GM19468 (cell line): ENCODE results near the gene KCNAB1.

Experiments used
- ATAC-seq: cut with Tn5 transposase; IDR thresholded peaks from one replicate; pipeline ENCODE4 v1.9.1; 2021; ENCODE audit warnings: mild to moderate bottlenecking, moderate library complexity, moderate number of reproducible peaks; ENCODE audit not compliant: unreplicated experiment; ENCODE audit errors: extremely low read depth

Gene KCNAB1

DNA sequence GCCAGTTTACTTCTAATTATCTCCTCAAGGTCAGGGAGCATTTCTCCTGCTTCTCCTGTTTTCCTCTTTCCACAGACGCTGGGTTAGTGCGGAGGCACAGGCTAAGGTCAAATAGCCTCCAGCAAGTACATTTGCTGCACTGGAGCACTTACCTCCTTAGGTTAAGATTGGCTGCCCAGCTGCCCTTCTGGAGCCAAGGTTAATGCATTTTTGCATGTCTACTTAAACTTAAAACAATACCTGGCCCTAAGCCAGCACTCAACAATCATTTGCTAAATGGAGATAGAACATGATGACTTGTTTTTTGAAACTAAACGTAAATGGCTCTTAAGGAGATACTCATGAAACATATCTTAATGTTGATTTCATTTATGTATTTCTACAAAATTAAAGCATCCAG lies 351.1 kb downstream of the KCNAB1 start:
- ATAC-seq: no peak

- ATAC-seq: no peak
Measured at GRCh38 chr3:156472150-156472549, 351.8 kb downstream of the KCNAB1 start.

DNA sequence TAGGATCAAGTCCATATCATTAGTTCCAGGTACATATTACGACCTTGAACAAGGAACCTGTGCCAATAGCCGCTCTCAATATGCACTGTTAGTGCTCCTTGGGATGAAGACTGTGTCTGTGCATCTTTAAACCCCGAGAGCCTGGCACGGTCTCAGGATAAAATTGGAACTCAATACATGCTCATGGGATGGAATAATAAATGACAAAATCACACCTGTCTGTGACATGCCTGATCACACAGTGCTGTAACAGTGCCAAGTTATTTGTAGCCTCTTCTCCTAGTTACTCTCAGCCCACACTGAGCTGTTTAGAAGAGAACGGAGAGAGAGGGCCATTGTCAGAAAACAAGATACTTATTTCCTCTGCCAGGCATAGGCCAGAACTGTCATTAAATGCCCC lies 352.3 kb downstream of the KCNAB1 start:
- no peak for ATAC-seq

- ATAC-seq: no peak
Measured at GRCh38 chr3:156473341-156473740, 353.0 kb downstream of the KCNAB1 start.

DNA sequence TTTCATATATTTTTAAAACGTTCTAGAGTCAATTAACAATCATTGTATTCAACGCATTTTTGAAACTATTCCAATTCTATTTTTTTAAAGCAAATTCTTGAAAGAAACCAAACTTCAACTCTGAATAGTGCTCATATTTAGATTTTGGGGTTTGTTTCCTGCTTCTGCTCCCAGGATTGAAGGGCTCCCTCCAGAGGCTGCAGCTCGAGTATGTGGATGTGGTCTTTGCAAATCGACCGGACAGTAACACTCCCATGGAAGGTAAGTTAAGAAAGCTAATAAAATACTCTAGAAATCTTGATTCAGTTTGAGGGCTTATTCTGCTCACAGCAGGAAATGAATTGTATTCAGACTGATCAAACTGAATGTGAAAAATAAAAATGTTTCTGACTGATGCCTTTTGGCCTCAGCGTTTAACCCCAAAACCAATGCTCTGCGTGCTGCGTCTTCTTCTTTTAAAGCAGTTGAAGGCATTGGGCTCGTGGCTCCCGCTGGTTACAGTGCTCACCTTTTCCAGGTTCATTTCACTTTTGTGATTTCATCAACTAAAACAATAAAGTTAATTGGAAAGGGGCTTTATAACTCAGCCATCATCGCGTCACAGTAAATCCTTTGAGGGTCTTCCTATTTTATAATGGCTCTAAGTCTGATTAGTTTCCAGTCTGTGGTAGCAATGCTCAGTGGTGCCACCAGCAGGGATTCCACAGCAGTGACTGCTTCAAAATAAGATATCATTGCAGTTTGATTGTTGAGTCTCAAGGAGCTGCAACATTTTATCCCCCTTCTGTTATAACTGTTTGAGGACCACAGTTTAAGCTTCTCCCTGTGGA lies 354.4 kb downstream of the KCNAB1 start:
- ATAC-seq: no peak

- ATAC-seq: no peak
Measured at GRCh38 chr3:156477323-156477722, 356.9 kb downstream of the KCNAB1 start.

DNA sequence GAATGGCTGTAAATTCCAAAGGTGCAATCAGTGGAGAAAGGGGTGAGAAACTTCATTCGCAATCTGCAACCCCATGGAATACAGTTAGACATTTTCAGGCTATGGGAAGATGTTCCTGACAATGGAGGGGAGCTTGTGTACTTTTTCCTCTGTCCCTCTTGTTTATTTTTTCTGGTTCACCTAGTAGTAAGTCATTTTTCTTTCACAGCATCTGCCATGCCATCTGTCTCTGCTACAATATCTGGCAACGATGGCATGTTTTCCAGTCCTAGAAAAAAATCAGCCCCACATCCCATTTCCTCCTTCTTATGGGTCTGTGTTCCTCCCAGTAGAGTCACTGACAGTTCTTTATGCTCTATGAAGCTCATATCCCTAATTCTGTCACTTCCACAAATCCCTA lies 358.5 kb downstream of the KCNAB1 start:
- no peak for ATAC-seq

- no peak for ATAC-seq
Measured at GRCh38 chr3:156479604-156480003, 359.2 kb downstream of the KCNAB1 start.

GRCh38 chr3:156480949-156481348 lies 360.6 kb downstream of the KCNAB1 start:
- no peak for ATAC-seq

DNA sequence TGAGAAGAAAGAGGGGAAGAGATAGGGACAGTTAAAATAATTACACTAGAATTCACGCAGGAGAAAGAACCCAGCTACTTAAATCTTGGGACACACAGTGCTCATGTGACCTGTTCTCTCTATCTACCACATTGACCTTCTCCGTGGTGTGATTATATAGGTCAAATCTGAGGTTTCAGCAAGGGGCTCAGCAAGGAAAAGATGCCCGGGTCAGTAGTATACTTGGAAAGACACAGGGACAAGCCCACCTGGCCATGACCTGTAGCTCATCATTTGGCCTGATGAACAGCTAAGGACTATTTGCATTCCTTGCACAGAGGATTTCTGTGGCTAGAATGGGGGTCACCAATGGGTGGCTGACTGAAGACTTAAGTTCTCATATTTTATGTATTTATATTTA lies 362.6 kb downstream of the KCNAB1 start:
- no peak for ATAC-seq

DNA sequence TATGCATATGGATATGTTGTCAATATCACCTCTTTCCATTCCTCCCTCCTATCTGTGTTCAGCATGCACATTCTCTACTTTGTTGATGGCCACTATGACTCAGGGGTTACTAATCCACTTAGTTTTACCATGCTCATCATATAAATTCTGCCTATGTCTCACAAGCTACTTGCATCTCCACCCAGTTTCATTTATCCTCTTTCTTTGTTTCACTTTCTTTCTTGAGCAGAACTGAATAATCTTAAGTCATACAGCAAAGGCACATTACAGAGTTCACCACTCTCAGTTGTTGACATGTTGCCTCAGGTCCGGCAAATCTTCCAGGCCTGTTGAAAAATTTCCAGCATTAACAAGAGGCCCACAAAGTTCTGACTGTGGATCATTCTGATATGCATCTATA lies 363.0 kb downstream of the KCNAB1 start:
- ATAC-seq: peak; percentile 81

GRCh38 chr3:156483961-156484787 lies 363.8 kb downstream of the KCNAB1 start:
- ATAC-seq: peak; percentile 42

- no peak for ATAC-seq
Measured at GRCh38 chr3:156488767-156489166, 368.4 kb downstream of the KCNAB1 start.

DNA sequence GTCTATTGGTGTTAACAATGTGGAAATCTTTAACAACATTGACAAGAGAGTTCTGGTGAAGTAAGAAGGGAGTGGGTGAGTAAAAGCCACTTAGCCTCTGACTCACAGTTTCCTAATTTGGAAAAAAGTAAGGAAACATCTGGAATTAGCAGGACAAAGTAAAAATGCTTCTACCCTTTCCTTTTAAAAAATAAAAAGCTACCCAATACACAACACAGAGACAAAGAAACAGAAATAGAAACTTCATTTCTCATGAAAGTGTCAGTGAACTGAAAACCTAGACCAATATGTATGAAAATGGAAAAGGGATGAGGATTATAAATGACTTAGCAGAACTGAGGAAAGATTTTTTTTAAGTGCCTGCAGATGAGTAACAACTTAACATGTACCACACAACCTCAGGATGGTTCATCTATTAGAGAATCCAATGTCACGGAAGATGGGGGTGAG lies 369.1 kb downstream of the KCNAB1 start:
- ATAC-seq: no peak

DNA sequence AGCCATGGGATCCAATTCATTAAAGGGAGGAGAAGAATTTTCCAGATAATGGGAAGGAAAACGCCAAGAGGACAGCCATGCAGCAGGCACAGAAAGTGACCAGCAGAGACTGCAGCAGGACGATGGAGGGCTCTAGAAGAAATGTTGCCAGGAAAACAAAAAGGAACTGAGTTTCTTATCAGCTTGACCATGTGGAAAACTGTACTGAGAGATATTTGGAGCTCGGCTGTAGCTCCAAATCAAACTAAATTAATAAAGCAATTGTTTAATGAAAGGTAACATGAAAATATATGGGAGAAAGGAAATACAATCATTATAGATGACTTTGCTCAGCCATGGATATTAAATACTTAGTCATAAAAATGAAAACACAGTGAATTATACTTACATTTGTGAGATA lies 370.8 kb downstream of the KCNAB1 start:
- ATAC-seq: no peak

- ATAC-seq: no peak
Measured at GRCh38 chr3:156492801-156493261, 372.5 kb downstream of the KCNAB1 start.

GRCh38 chr3:156493887-156494286 lies 373.5 kb downstream of the KCNAB1 start:
- ATAC-seq: no peak

GRCh38 chr3:156495816-156496215 lies 375.4 kb downstream of the KCNAB1 start:
- ATAC-seq: no peak

DNA sequence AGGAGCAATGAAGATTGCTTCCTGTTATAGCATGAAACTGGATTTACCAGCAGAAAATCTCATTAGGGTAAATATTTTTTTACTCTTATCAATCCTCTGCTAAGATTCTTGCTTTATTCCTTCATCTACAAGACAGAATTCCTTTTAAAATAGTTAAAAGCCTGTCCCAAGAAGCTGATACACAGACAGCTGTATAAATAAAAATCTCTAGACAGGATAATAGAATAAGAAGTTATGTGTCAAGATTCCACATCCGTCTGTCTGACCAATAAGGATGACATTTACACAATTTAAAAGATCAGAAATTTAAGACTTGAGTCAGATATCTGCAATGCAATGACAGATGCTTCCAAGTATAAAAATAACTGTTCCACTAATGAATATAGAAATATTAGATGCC lies 376.9 kb downstream of the KCNAB1 start:
- no peak for ATAC-seq

DNA sequence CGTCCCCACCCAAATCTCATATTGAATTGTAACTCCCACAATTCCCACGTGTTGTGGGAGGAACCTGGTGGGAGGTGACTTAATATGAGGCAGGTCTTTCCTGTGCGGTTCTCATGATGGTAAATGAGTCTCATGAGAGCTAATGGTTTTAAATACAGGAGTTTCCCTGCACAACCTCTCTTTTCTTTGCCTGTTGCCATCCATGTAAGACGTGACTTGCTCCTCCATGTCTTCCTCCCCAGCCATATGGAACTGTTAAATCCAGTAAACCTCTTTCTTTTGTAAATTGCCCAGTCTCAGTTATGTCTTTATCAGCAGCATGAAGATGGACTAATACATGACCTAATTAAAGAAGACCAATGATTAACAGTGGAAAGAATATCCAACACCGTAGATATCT lies 377.9 kb downstream of the KCNAB1 start:
- ATAC-seq: no peak

- ATAC-seq: no peak
Measured at GRCh38 chr3:156507285-156507684, 386.9 kb downstream of the KCNAB1 start.
